PC-3 (cell line): Measurements from ENCODE around the gene YTHDC2. TPM values are rescaled to one million over a fixed set of nuclear protein-coding genes. Genes with fewer than 3 reads are reported as not detected.

Experiments used
- ATAC-seq: fragments of 200-7000 bp; cut with Tn5 transposase; 2 replicates; pipeline ENCODE4 v1.9.1; 2020; ENCODE audit warnings: mild to moderate bottlenecking, moderate library complexity
- BruUV-seq: library from RNA; stranded (reverse); fragments of 400-500 nt; replicated peaks from 2 replicates; lab custom pipeline; 2021; lab: Mats Ljungman, UMichigan
- CTCF ChIA-PET: fragments of 300-600 bp; sonication (Branson Sonifier 250); formaldehyde crosslinking; loops from one replicate; lab custom pipeline; 2022; ENCODE audit warnings: antibody characterized with exemption; lab: Charles Lee
- POLR2A ChIA-PET: fragments of 300-600 bp; sonication (Branson Sonifier 250); formaldehyde crosslinking; loops from one replicate; lab custom pipeline; 2022; ENCODE audit warnings: antibody characterized with exemption; ENCODE audit not compliant: unreplicated experiment; lab: Charles Lee
- DNase-seq: peaks from one replicate; pipeline ENCODE4 v3.0.0-alpha.2; 2015
- H2AFZ ChIP-seq: fragments of 300-600 bp; sonication (generic); 2 replicates; pipeline ENCODE4 v1.6.0; 2016; ENCODE audit warnings: antibody characterized with exemption, low read length
- H3F3A ChIP-seq: fragments of 300-600 bp; sonication (generic); one replicate; pipeline ENCODE4 v1.6.0; 2017; ENCODE audit warnings: antibody characterized with exemption, low read length, control low read depth, mild to moderate bottlenecking; ENCODE audit not compliant: unreplicated experiment
- H3K27ac ChIP-seq: fragments of 300-600 bp; sonication (generic); 2 replicates; pipeline ENCODE4 v1.5.1; 2016; ENCODE audit warnings: mild to moderate bottlenecking, low read length
- H3K27me3 ChIP-seq: fragments of 300-600 bp; sonication (generic); 2 replicates; pipeline ENCODE4 v1.6.1; 2016; ENCODE audit warnings: low read length, mixed read lengths
- H3K36me3 ChIP-seq: fragments of 300-600 bp; sonication (generic); 2 replicates; pipeline ENCODE4 v1.6.1; 2016; ENCODE audit warnings: low read depth, mixed run types, low read length, mixed read lengths
- H3K4me1 ChIP-seq: fragments of 300-600 bp; sonication (generic); 2 replicates; pipeline ENCODE4 v1.5.1; 2016; ENCODE audit warnings: low read length; ENCODE audit not compliant: insufficient read depth
- H3K4me2 ChIP-seq: fragments of 300-600 bp; sonication (generic); 2 replicates; pipeline ENCODE4 v1.6.0; 2016; ENCODE audit warnings: low read length
- H3K4me3 ChIP-seq: fragments of 300-600 bp; sonication (generic); 2 replicates; pipeline ENCODE4 v1.5.1; 2016; ENCODE audit warnings: mild to moderate bottlenecking, low read length, mixed read lengths
- H3K79me2 ChIP-seq: fragments of 300-600 bp; sonication (generic); 2 replicates; pipeline ENCODE4 v1.6.1; 2017; ENCODE audit warnings: low read length, mixed read lengths
- H3K9ac ChIP-seq: fragments of 300-600 bp; sonication (generic); 2 replicates; pipeline ENCODE4 v1.6.0; 2016; ENCODE audit warnings: mild to moderate bottlenecking, low read length
- H3K9me2 ChIP-seq: fragments of 300-600 bp; sonication (generic); replicated peaks from 2 replicates; pipeline ENCODE4 v1.6.1; 2016; ENCODE audit warnings: mixed run types, low read length, mixed read lengths
- H3K9me3 ChIP-seq: fragments of 300-600 bp; sonication (generic); 2 replicates; pipeline ENCODE4 v1.6.1; 2016; ENCODE audit warnings: low read length, mixed read lengths
- H4K20me1 ChIP-seq: fragments of 300-600 bp; sonication (generic); 2 replicates; pipeline ENCODE4 v1.6.1; 2016; ENCODE audit warnings: low read length, mixed read lengths
- EZH2 ChIP-seq: fragments of 300-600 bp; sonication (generic); IDR thresholded peaks from one replicate; pipeline ENCODE4 v1.6.1; 2017; ENCODE audit warnings: antibody characterized with exemption, mild to moderate bottlenecking, low read length; ENCODE audit not compliant: unreplicated experiment
- EZH2phosphoT487 ChIP-seq: fragments of 300-600 bp; sonication (generic); IDR thresholded peaks from 2 replicates; pipeline ENCODE4 v1.6.1; 2018; ENCODE audit warnings: mild to moderate bottlenecking, antibody characterized with exemption, low read length, borderline replicate concordance
- intact Hi-C: fragments of 100-400 bp; cut with micrococcal nuclease; formaldehyde crosslinking; loops from 2 replicates; pipeline ENCODE4 v1.9.0; 2023
- total RNA-seq: library from RNA; depleted of rRNA; stranded (reverse); fragments of >200 nt; gene quantifications from 2 replicates; pipeline ENCODE4 v1.2.3, GENCODE V29; 2014
- TF ChIP-seq, protein P1 (sequence below): fragments of 300-600 bp; sonication (generic); conservative IDR thresholded peaks from 2 replicates; pipeline ENCODE4 v1.5.1; 2017; ENCODE audit warnings: antibody characterized with exemption, low read depth, mild to moderate bottlenecking, low read length

The YTHDC2 gene
- total RNA-seq, 1 experiment from 2014 or later: 20.2 TPM

DNA sequence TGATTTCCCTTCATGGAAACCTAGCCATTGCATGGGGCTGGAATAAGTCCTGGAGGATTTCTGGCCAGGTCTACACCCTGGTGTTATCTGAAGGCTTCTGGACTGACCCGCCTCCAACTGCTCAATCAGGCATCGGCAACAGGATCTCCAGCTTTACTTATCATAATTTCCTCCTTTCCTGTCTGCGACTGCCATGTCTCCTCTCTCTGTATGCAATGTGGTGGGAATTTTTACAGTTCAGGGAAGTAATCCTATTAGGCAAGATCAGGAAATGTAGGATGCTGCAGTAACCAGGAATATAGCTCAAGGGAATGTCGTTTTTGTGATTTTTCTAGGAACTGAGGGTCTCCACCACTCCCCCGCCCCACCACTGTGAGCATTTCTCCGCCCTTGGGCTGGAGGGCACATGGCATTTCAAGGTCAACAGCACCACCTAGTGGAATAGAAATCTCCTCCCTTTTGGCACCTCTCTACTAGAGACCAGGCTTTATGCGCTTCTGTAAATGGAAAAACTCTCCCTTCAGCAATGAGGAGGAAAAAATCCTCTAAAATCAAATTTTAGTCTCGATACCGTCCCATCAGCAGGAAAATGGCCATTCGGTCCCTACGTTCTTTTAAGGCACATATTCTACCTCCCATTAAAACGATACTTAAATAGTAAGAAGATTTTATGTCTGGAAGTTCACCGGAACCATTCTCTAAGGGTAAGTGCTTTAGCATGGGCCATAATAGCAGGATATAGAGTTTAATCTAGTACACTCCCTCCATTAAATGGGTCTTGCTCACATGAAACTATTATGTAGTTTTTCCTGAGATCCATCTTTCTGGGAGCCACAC lies 93.0 kb downstream of the YTHDC2 start:
- intact Hi-C loops: loop anchor here (1.0 to 2.0 kb wide), 4 partner anchors 96 to 610 kb away; no protein-coding TSS in a partner anchor
- TF ChIP-seq EZH2phosphoT487: no peak
- no peak for TF ChIP-seq EZH2
- TF ChIP-seq, protein P1, sequence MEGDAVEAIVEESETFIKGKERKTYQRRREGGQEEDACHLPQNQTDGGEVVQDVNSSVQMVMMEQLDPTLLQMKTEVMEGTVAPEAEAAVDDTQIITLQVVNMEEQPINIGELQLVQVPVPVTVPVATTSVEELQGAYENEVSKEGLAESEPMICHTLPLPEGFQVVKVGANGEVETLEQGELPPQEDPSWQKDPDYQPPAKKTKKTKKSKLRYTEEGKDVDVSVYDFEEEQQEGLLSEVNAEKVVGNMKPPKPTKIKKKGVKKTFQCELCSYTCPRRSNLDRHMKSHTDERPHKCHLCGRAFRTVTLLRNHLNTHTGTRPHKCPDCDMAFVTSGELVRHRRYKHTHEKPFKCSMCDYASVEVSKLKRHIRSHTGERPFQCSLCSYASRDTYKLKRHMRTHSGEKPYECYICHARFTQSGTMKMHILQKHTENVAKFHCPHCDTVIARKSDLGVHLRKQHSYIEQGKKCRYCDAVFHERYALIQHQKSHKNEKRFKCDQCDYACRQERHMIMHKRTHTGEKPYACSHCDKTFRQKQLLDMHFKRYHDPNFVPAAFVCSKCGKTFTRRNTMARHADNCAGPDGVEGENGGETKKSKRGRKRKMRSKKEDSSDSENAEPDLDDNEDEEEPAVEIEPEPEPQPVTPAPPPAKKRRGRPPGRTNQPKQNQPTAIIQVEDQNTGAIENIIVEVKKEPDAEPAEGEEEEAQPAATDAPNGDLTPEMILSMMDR: peak; percentile 94
- Histone ChIP-seq H3F3A (no peaks in the 10 kb centered on the region), H3K4me2 (peak overlapping the region; percentile 65), H3K36me3 (no peaks in the 10 kb centered on the region), H3K4me3 (0 out of 2 replicates have a peak overlapping the region, but pooled peaks have one; percentile 38), H3K9ac (no peak overlapping the region), H2AFZ (peak overlapping the region; percentile 69), H3K79me2 (no peaks in the 10 kb centered on the region), H3K9me3 (no peaks in the 10 kb centered on the region), H3K9me2 (no peaks in the 10 kb centered on the region), H4K20me1 (no peaks in the 10 kb centered on the region), H3K27ac (no peak overlapping the region), H3K27me3 (no peaks in the 10 kb centered on the region), H3K4me1 (peaks cover 9% of the 10 kb centered on the region)
- DNase-seq: peak; percentile 78
- ChIA-PET CTCF (interaction anchor here (0.6 to 0.9 kb wide), 4 partner anchors 84 to 499 kb away, joined by 3 to 7 read pairs (median 4); no protein-coding TSS in a partner anchor), POLR2A (no interaction called here)
- no TSS peak for BruUV-seq
- peak; percentile 95 for ATAC-seq

DNA sequence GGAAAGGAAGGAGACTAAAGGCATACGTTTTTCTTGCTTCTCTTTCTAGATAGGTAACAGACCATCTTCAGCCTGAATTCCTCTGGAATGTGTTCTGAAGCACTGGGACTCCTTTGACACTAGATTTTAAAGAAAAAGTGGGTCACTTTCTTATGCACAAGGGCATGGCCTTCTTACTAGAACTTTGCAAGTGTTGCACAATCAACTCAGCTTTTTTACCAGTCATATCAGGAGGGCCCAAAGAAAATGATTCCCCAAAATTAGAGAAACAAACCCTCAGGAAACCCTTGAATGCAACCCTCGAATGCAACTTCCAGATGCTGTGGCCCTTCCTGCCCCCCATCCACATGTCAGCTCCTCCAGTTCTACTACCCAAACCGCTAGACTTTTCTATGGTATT lies 93.9 kb downstream of the YTHDC2 start:
- Histone ChIP-seq H3K4me3 (no peak overlapping the region), H3K4me2 (no peak overlapping the region), H3K79me2 (no peaks in the 10 kb centered on the region), H3K36me3 (no peaks in the 10 kb centered on the region), H3K9me3 (no peaks in the 10 kb centered on the region), H3K4me1 (peaks cover 9% of the 10 kb centered on the region), H2AFZ (no peak overlapping the region), H3K27me3 (no peaks in the 10 kb centered on the region), H3K27ac (no peak overlapping the region), H3K9me2 (no peaks in the 10 kb centered on the region), H4K20me1 (no peaks in the 10 kb centered on the region), H3F3A (no peaks in the 10 kb centered on the region), H3K9ac (no peak overlapping the region)
- ATAC-seq: no peak
- no peak for DNase-seq
- no TSS peak for BruUV-seq
- ChIA-PET CTCF (no interaction called here), POLR2A (interaction anchor here (0.6 kb wide), 1 partner anchor 85 kb away, joined by 4 read pairs; no protein-coding TSS in a partner anchor)
- intact Hi-C loops: loop anchor here (2.0 kb wide), 1 partner anchor 97 kb away; no protein-coding TSS in a partner anchor
- TF ChIP-seq, protein P1: no peak
- TF ChIP-seq EZH2phosphoT487 (no peak), EZH2 (no peak)

DNA sequence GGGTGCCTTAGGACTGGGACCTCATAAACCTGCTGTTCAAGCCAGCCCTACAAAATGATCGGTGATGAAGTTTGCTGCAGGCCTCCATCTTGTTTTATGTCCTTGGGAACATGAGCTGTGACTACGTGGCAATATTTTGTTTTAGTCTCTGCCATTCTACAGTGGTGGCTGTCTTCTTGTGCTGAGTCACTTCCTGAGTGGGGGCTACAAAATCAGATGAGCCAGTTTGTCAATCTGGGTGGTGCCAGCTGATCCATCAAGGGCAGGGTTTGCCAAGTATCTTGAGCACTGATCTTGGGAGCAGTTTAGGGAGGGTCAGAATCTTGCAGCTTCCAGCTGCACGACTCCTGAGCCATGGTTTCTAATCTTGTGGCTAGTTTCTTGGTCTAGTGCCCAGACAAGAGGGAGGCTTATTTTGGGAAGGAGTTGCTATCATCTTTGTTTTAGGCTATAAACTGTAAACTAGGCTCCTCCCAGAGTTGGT lies 94.7 kb downstream of the YTHDC2 start:
- intact Hi-C loops: no loop called here
- Histone ChIP-seq H3K4me3 (no peak overlapping the region), H4K20me1 (no peaks in the 10 kb centered on the region), H3K4me1 (peaks cover 9% of the 10 kb centered on the region), H3K4me2 (no peak overlapping the region), H3K27ac (no peak overlapping the region), H3K27me3 (no peaks in the 10 kb centered on the region), H3K9me2 (no peaks in the 10 kb centered on the region), H3K9ac (no peak overlapping the region), H3K79me2 (no peaks in the 10 kb centered on the region), H2AFZ (peak overlapping the region; percentile 33), H3F3A (no peaks in the 10 kb centered on the region), H3K36me3 (no peaks in the 10 kb centered on the region), H3K9me3 (no peaks in the 10 kb centered on the region)
- TF ChIP-seq EZH2: no peak
- TF ChIP-seq EZH2phosphoT487: no peak
- TF ChIP-seq, protein P1: no peak
- BruUV-seq: no TSS peak
- CTCF ChIA-PET: no interaction called here
- POLR2A ChIA-PET: no interaction called here
- ATAC-seq: no peak
- DNase-seq: peak; percentile 17
